GM19438 (cell line): ENCODE measurements around the gene LDAH.

Source experiments
- ATAC-seq: cut with Tn5 transposase; IDR thresholded peaks from one replicate; pipeline ENCODE4 v1.9.1; 2021; ENCODE audit warnings: low read depth; ENCODE audit not compliant: unreplicated experiment

LDAH gene

DNA sequence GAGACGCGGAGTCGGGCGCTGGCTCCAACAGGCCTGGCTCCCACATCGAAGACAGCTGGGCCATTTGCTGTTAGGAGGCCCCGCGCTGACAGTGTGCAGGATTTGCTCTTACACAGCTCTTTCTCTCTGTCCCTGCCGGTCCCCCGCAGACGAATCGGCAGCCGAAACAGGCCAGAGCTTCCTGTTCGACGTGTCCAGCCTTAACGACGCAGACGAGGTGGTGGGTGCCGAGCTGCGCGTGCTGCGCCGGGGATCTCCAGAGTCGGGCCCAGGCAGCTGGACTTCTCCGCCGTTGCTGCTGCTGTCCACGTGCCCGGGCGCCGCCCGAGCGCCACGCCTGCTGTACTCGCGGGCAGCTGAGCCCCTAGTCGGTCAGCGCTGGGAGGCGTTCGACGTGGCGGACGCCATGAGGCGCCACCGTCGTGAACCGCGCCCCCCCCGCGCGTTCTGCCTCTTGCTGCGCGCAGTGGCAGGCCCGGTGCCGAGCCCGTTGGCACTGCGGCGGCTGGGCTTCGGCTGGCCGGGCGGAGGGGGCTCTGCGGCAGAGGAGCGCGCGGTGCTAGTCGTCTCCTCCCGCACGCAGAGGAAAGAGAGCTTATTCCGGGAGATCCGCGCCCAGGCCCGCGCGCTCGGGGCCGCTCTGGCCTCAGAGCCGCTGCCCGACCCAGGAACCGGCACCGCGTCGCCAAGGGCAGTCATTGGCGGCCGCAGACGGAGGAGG lies 152.4 kb downstream of the LDAH start:
- no peak for ATAC-seq

DNA sequence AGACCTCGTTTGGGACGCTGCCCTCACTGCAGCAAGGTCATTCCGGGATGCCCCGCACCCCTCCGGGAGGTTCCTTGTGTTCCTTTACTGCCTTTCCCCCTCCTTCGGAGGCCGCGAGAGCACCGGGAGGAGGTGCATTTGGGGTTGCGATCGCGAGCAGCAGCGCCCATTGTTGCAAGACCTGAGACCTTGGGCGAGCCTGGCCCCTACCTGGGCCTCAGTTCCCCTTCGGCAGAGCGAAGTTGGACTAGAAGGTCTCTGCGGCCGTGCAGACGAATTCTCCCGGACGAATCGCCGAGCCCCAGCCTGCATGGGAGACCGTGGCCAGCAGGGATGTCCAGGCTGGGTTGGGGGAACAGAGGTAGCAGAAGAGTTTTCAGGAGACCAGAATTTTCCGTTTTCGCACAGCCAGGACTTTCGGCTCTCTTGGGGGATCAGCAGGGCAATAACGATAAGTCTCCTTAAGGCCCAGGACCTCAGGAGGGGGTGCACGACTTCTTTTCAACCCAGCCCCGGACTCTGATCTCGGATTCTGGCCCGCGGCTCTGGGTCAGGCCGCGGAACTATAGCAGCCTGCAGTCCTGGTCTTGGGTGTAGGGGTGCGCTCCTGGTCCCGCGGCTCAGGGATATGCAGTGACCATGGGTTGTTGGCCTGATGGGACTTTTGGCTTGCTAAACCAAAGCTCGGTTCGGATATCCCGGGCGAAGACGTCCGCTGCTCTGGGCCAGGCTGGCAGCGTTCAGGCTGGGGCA lies 153.2 kb downstream of the LDAH start:
- ATAC-seq: no peak

DNA sequence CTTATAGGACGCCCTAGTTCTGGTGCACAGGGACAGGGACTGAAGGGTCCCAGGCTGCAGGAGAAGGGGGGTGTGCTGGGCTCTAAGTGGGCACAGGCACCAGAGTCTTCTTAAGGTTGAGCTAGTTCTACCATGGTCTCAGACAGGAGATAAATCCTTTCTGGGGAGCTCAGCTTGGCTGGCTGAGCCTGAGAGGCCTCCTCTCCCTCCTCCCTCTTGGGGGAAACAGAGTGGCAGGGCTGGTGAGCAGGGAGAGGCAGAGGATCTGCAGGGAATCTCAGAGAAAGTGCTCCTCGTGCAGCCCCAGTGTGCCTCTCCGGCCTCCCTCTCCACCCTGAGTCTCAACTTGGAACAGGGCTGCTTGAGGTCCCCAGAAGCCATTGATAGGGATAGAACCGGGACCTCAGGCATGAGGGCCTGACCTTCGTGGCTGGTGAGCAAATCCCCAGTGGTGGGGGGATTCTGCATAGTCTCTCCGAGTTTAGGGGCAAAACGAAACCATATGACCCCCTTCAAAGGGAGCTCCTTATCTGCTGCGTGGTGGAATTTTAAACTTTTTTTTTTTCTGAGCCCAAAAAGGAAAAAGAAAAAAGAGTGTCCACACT lies 153.9 kb downstream of the LDAH start:
- no peak for ATAC-seq

DNA sequence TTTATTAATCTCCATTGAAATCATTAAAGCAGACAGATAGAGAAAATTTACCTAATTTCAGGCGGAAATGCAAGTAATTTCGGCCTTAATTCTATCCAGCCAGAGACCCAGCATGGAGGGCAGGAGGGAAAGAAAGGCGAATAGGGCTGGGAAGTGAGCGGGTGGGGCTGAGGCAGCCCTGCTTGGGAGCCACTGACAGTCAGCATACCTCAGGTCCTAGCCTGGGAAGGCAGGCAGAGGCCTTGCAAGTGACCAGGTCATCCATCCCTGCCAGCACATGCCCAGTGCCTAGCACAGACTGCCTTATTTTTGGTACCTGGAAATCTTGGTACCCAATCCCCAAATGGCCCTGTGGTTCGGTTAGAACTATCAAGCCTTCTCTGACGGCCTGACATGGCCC lies 154.4 kb downstream of the LDAH start:
- no peak for ATAC-seq

DNA sequence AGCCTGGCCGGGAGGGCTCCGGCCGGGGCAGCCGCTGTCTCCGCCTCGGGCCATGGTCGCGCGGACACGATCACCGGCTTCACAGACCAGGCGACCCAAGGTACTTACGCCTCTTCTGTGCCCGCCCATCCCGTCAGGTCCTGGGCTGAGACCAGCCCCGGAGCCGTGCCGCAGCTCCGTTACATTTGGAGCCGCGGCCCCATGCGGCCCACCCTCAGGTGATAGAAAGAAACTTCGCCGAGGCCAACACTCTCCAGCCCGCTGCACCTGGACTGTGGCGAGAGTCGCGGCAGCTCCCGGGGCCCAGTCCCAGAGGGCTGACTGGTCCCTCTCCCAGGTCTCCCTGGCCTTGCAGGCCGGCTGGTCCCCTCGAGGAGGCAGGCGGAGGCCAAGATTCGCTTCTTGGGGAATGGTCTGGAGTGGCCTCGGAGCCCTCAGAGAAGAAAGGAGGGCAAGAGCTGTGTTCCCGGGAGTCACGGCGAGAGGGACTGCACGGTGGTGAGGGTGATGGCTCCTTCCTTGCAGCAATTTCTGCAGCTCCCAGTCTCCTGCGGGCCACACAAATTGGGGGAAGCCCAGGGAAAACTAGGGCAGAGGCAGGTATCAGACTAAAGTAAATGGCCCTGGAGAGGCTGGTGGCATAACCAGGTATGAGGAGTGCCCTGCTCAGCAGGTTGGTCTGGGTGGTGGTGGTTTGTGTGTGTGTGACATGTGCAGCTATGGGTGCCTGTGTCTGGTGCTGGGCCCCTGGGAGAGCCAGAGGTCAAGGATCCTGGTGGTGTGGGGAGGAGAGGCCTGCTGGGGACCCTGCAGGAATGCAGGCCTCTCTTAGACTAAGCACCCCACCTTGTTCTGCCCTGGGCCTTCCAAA lies 155.1 kb downstream of the LDAH start:
- no peak for ATAC-seq

DNA sequence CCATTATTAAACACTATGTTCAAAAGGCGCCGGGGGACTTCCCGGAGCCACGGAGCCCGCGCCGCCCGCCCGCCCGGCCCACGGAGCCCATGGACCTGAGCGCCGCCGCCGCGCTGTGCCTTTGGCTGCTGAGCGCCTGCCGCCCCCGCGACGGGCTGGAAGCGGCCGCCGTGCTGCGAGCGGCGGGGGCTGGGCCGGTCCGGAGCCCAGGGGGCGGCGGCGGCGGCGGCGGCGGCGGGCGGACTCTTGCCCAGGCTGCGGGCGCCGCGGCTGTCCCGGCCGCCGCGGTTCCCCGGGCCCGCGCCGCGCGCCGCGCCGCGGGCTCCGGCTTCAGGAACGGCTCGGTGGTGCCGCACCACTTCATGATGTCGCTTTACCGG lies 155.8 kb downstream of the LDAH start:
- ATAC-seq: no peak

DNA sequence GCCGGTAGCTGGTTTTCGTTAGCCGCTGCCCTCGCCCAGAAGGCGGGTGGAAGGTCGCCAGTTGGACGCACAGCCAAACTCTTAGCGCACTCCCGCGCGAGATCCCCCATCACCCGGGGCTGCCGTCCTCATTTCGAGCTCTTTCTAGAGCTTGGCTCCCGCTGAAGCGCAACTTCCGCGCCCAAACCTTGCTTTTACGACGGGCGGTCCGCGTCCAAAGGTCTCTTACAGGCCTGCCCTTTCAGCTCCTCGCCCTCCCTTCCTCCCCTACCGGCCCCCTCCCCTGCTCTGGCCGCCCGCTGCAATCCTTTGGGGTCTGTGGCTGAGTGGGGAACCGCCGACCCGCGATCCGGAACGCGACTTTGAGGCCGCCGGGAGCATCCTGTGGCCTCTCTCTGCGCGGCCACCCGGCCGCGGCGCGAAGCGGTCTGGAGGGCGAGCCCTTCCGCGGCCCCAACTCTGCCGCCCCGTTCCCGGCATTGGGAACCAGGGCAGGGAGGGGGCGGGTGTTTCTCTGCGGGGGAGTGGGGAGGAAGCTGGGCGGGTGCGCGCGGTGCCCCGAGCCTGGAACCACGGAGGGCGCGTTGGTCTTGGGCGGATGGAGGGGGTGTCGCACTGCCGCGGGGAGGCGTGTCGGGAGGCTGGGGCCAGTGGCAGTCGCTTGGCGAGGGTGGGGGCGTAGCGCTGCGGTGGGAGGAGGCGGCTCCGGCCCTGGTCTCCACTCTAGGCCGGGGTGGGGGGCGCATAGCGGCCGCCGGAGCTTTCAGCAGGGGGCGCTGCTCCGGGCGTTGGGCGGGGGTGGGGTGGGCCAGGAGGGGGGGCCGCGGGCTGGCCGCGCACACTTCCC lies 156.4 kb downstream of the LDAH start, which contains the start of gene GDF7:
Gene GDF7, plus strand, starts transcription at position 841 of the 847 bp plus-strand sequence. CDS start 96 bp downstream, outside the sequence.
- ATAC-seq: no peak

DNA sequence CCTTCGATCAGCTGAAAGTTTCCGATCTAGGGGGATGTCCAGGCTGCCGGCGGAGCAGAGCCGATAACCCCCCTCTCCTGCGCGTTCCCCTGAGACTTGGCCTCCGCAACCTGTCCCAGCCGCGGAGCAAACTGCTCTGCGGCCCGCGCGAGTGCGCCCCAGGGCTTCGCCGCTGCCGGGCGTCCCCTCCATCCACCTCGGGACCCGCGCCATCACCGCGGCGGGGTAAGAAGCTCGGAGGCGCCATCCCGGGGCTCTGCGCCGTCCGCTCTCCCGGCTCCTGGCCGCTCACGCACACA lies 156.9 kb downstream of the LDAH start:
- no peak for ATAC-seq

DNA sequence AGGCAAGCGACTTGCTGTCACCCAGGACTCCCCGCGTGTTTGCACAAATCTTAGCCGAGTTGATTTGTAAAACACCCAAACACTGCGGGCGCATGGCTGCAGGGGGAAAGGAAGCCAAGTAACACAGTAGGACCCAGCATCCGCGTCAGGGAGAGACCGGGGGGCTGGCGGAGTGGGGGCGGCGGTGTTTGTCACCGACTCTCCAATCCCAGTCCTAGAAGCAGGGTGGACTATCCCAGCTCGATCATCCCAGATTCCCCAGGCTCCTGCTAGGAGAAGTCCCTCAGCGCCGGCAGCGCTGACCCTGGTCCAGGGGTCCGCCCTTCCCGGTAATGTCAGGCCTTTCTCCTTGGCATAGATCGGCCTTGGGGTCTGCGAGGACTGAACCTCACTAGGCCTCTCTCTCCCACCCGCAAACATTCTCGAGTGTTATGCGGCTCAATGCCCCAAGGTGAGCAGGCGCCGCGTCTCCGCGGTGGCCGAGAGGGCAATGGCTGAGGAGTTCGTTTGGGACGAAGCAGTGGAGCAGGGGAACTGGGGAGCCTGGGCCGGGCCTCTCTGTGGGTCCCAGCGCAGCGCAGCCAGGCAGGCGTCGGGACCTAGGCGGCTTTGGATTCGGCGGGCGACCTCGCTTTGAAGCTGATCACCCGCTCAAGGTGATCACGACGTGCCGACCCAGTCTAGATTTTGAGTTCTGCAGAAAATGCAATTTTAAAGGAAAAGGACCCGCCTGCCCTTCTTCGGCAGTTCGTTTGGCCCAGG lies 157.5 kb downstream of the LDAH start:
- ATAC-seq: no peak

DNA sequence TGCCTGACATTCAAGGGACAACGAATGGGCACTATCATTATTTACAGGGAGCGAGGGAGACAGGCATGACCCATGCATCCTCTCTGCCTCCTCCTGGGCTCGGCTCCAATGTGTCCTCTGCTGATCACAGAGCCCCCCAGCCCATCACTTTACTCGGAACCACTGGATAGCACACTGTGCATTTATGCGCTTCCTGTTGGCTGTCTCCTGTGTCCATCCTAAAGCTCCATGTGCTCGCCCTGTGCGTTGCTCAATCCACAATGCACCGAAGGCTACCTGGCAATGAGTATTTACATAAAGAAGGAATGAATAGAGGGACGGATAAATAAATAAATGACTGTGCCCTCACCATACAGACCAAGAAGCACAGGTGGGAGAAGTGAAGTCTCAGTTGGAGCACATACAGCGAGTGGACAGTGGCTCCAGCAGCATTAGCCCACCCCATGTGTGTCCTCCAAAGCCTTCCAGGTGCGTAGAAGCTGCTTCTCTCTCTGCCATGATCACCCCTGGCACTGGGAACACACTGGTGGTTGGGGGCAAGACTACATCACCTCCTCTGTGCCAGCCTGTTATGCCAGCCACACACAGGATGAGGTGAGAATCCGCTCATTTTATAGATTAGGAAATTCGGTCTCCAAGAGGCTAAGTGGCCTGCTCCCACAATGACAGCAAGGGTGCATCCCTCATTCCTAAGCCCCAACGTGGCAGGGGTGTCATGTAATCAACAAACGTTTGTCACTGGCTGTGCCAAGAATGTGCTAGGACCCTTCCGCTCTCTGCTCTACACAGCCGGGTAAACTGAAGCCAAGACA lies 158.3 kb downstream of the LDAH start:
- ATAC-seq: no peak

DNA sequence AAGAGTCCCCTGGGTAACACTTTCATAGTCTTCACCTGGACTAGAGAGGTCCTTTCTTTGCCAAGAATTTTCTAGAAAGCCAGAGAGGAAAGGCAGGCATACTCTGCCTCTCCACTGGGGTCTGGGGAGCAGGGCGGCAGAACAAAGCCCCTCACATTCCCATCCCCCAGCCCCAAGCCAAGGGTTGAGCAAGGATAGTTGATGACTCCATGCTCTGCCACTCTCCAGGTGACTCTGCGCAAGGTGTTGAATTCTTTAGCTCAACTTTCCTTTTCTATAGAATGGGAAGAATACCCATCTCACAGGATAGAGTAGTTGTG lies 158.9 kb downstream of the LDAH start:
- no peak for ATAC-seq

DNA sequence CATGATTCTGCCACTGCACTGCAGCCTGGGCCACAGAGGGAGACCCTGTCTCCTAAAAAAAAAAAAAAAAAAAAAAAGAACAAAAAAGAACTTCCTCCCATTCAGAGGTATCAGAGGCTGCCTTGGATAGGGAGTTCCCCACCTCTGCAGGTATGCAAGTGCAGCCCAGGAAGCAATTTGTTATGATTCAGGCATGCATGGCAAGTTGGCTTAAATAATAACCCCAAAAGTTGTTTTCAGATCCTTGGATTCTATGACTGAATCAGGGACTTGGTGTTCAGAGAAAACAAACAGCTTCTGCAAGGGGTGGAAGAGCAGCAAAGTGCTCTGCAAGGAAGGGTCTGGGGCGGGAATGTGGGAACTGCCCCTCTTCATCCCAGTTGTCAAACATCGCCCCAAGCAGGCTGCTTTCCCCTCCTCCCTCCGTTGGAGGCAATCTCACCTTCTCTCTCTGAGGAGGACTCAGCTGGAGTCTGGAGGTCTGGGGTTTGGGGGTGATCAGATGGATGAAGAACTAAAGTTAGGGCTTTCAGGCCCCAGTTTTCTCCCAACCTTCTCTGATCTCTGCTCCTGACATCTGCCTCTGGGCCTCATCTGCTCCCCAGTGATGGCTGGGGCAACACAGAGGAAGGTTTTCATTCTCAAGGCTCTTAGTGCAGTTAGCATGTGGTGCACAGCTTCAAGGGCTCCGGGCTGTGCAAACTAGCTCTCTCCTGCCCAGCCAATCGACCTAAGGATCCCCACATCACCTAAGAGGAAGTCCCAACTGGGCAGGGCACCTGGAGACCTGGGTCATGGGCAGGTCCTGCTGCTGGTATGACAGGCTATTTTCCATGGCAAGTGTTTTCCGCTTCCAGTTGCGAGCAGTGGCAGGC lies 159.5 kb downstream of the LDAH start:
- ATAC-seq: no peak

DNA sequence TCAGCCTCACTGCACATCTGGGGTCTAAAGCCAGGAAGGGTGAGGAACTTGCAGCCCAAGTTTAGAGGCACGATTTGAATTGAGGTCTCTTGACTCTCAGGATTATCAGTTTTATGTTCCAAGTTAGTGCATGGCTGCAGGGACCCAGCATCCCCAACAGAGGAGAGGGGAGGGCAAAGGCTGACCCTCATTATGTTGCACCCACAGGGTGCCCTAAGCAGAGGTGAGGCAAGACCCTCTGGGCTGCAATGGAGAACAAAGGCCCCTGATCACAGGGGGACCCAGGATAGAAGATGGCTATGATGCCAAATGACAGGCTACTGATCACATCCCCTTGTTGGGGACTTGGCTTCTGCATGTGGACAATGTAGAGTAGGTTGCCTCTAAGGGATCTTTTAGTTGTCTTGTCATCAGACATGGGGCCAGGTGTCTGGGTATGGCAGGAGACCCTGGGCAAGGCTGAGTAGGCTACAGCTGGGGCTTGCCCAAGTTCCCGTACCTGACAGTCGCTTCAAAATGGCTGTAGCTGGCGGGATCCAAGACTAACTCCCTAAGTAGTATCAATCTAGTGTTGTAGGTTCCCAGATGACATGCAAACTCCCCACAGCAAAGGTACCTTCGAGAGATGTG lies 160.5 kb downstream of the LDAH start:
- no peak for ATAC-seq

DNA sequence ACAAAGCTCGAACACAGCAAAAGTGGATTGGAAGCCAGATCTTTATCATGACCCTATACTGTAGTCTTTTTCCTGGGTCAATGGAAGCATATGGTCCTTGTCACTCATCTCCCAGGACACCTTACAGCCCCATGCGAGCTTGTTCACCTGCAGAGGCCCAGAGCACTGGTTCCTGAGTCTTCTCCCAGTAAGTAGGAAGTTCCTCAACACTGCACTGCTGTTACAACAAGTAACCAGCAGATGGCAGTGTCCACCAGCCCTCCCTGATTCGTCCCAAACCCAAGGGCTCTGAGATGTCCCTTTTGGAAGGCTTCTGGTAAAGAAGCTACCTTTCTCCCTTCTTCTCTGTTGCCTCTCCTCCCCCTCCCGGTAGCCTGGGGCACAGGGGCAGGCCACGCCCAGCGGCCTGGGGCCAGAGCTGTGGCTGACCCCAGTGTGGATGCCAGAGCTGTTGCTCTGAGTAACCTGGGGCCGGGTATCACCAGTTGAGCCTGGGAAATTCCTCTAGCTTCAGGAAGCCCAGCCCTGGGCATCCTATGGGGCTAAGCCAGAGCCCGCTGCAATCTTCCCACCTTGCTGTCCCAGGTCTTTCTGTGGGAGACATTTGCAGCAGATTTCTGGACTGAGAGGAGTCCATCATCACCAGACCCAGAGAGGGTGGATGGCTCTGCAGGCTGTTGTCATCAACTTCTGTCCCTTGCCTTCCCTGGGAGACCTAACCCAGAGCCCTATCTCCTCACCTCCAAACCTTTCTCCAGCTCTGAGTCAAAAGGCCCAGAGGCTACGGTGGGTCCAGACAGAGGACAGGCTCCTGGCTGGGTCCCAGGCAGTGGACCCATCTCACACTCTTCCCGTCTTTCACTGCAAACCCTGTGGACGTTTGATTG lies 161.2 kb downstream of the LDAH start:
- no peak for ATAC-seq

DNA sequence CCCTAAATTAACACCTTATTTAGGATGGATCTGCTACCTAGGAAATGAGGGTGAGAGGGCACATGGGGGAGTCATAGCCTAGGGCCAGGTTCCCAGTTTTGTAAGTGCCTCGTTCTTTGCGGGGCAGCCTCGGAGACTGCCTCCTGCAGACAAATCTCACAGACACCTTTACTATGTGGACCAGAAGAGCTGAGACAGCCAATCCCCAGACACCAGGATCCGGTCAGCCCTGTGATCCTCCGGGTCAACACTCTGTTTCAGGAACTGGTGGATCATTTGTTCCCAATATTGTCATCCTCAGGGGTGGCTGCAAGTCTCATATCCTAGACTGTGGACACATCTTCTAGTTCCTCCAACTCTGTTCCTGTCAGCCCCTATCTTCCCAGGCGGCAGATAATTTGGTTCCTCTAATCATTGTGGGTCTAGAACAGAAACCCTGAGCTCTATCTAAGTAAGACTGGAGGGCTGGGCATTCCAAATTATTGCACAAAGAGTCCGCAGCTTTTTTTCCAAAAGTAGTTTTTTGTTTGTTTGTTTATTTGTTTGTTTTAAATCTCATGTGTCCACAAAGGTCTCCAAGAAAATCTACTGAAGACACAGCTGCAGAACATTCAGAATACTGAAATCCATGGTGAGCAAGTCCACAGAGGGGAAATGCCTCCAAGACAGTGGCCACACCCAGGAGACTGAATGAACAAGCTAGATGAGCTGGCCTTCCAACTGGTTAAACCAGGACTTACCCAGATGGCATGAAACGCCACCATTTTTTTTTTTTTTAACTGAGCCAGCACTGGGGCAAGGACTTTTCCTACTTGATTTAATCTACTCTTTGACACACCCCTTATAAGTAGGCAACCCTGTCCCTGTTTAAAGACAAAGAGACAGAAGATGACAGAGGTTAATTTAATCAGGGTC lies 162.1 kb downstream of the LDAH start:
- no peak for ATAC-seq
